ENCODE results near the gene LRRC8C. TPM values are rescaled to one million over a fixed set of nuclear protein-coding genes. Genes with fewer than 3 reads are reported as not detected.

Gene LRRC8C
- total RNA-seq, 1 donor from 2014 or later: 6.2 TPM

GRCh38 chr1:89727517-89728312 is 94.8 kb downstream of the LRRC8C start:
- TF ChIP-seq CTCF (IDR thresholded peaks at IDR 0.05; ENCODE audit: borderline replicate concordance): no peak
- intact Hi-C loops (cut with micrococcal nuclease): no loop called here
- no peaks in the 10 kb centered on the region for H3K9me3 ChIP-seq (replicated peaks)
- H3K27ac ChIP-seq (replicated peaks): peak overlapping the region; percentile 79
- H3K4me1 ChIP-seq: peaks cover 57% of the 10 kb centered on the region
- H3K4me3 ChIP-seq: peak overlapping the region; percentile 22
- no peak for DNase-seq
- H3K36me3 ChIP-seq: no peaks in the 10 kb centered on the region
- H3K27me3 ChIP-seq (ENCODE audit: low read depth): no peaks in the 10 kb centered on the region

DNA sequence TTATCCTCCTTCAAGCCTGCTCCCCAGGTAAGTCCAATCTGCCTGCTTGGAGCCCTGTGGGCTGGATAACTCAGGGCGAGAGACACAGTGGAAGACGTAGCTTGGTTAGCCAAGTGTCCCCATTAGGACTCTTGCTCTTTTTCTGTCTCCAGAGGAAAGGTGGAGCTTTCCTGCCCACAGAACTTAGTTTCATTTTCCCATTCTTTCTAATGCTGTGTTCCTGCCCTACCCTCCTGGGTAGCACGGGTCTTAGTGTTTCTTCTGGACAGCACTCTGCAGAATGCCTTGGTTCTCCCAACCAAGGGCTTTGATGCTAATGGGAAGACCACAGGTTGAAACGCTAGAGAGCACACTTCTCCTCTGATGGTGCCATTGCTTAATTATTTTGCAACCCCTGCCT is 95.5 kb downstream of the LRRC8C start:
- Histone ChIP-seq H3K9me3 (replicated peaks) (no peaks in the 10 kb centered on the region), H3K4me3 (peak overlapping the region; percentile 22), H3K27ac (replicated peaks) (peak overlapping the region; percentile 79), H3K4me1 (peaks cover 53% of the 10 kb centered on the region), H3K27me3 (ENCODE audit: low read depth) (no peaks in the 10 kb centered on the region), H3K36me3 (no peaks in the 10 kb centered on the region)
- no peak for DNase-seq
- intact Hi-C loops (cut with micrococcal nuclease): no loop called here
- no peak for TF ChIP-seq CTCF (IDR thresholded peaks at IDR 0.05; ENCODE audit: borderline replicate concordance)

- intact Hi-C loops (cut with micrococcal nuclease): no loop called here
Observed at GRCh38 chr1:89732206-89732605, 99.3 kb downstream of the LRRC8C start.

GRCh38 chr1:89732643-89733222 is 99.8 kb downstream of the LRRC8C start:
- Histone ChIP-seq H3K27me3 (ENCODE audit: low read depth) (no peaks in the 10 kb centered on the region), H3K4me3 (no peak overlapping the region), H3K36me3 (no peaks in the 10 kb centered on the region), H3K27ac (replicated peaks) (no peak overlapping the region), H3K4me1 (peaks cover 16% of the 10 kb centered on the region), H3K9me3 (replicated peaks) (no peaks in the 10 kb centered on the region)
- intact Hi-C loops (cut with micrococcal nuclease): no loop called here
- DNase-seq: no peak
- no peak for TF ChIP-seq CTCF (IDR thresholded peaks at IDR 0.05; ENCODE audit: borderline replicate concordance)

More at GRCh38 chr1:89732206-89732605, 99.3 kb downstream of the LRRC8C start:
- Histone ChIP-seq H3K27me3 (ENCODE audit: low read depth) (no peaks in the 10 kb centered on the region), H3K9me3 (replicated peaks) (no peaks in the 10 kb centered on the region), H3K4me3 (no peak overlapping the region), H3K27ac (replicated peaks) (no peak overlapping the region), H3K36me3 (no peaks in the 10 kb centered on the region), H3K4me1 (peaks cover 22% of the 10 kb centered on the region)
- no peak for TF ChIP-seq CTCF (IDR thresholded peaks at IDR 0.05; ENCODE audit: borderline replicate concordance)
- DNase-seq: no peak

DNA sequence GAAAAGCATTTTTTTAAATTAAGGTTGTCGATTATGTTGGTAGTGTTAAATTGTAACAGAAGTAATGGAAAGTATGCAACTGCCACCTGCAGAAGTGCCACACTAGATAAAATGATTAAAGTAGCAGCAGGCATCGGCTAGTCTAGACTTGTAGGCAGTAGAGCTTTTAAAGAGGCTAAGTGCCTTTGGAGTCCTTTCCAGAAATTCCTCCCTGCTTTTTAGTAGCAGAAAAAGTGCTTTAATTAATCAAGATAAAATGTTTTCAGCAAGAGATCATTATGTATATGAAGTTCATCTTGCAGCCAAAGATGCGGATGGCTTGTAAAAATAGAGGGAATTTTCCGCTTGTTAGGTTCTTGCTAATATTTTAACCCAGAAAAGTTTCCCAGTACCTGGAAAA is 100.8 kb downstream of the LRRC8C start:
- TF ChIP-seq CTCF (IDR thresholded peaks at IDR 0.05; ENCODE audit: borderline replicate concordance): no peak
- intact Hi-C loops (cut with micrococcal nuclease): no loop called here
- Histone ChIP-seq H3K27me3 (ENCODE audit: low read depth) (no peaks in the 10 kb centered on the region), H3K27ac (replicated peaks) (no peak overlapping the region), H3K36me3 (no peaks in the 10 kb centered on the region), H3K4me1 (peaks cover 14% of the 10 kb centered on the region), H3K4me3 (no peak overlapping the region), H3K9me3 (replicated peaks) (no peaks in the 10 kb centered on the region)
- DNase-seq: no peak

Data from left ventricle myocardium inferior (tissue), 1 donor.